KBM-7 (cell line): Measurements from ENCODE around the gene CLDN10.

Experiments used
- DNase-seq: peaks from one replicate; pipeline ENCODE4 v3.0.0-alpha.2; 2015
- in situ Hi-C: fragments of 300-500 bp; cut with MboI; formaldehyde crosslinking; loops from 2 replicates; pipeline ENCODE4 v1.14.3; 2020; ENCODE audit warnings: low sequenced_read_pairs, low pct_unique_long_range_greater_than_20kb, mixed read lengths

Gene CLDN10

DNA sequence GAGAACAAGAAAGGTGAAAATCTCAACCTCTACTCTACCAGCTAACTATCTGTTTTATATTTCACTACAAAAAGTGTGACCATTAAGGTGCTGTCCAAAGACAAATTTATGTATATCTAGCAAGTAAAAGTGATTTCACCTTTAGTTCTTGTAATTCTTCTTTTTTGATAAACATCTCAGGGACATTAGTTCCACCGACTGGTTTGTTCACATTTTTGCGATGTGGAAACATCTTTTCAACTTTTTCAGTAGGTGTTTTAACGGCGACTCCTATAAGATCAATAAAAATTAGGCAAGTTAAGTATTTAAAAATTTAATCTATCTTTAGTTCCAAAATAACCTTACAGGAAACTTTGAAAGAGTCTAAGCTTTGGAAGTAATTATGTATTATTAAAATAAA, 33.3 kb downstream of the CLDN10 start:
- no peak for DNase-seq
- in situ Hi-C loops: no loop called here

DNA sequence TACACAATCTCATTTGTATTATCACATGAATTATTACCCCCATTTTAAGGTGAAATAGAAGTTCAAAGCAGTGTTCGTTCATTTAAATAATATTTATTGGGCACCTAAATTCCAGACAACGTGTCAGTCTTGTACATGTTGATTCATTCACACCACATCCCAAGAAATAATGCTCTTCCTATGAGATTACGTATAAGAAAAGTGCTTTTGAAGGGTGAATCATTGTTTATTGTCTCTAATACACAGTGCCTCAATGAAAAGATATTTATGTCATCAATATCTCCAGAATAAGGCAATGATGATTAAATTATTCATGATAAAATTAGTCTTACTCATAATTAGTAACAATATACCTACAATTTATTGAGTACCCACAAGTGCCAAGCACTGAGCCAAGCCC, 35.6 kb downstream of the CLDN10 start:
- DNase-seq: no peak
- in situ Hi-C loops: no loop called here

GRCh38 chr13:95588721-95589120, 36.2 kb downstream of the CLDN10 start:
- DNase-seq: no peak

GRCh38 chr13:95593462-95593861, 40.9 kb downstream of the CLDN10 start:
- in situ Hi-C loops: no loop called here
- DNase-seq: no peak

More at GRCh38 chr13:95588721-95589120, 36.2 kb downstream of the CLDN10 start:
- in situ Hi-C loops: no loop called here

GRCh38 chr13:95596701-95597100, 44.2 kb downstream of the CLDN10 start:
- in situ Hi-C loops: no loop called here
- DNase-seq: no peak

- in situ Hi-C loops: no loop called here
- no peak for DNase-seq
Observed at GRCh38 chr13:95601216-95601615, 48.7 kb downstream of the CLDN10 start.

- in situ Hi-C loops: no loop called here
- DNase-seq: no peak
Observed at GRCh38 chr13:95601906-95602305, 49.4 kb downstream of the CLDN10 start.

DNA sequence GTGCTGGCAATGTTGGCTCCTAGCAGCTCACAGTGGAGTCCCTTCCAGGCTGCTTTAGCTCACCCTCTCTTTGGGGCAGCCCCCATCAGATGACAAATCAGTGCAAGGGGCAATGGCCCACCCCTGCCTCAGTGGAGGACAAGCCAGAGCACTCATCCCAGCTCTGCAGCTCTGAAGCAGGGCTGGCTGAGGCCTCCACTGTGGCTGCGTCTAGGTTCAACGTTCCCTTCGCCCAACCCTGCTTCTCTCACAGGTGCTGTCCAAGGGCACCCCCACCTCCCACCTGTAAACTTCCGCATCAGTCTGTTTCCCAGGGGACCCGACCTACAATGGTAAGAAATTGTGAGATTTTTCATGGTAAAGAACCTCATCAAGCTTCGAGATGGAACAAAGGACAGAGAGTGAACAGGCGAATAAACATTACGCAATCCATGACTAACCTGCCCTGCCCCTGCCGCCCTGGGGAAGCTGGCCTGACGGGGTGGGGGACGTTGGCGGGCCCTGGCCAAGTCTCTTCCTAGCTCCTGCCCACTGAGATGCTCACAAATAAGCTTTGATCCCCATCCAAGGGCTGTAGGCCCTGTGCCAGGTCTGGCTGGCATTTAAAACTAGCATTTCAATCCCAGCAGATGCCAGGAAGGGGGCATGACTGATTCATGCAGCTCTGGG, 51.5 kb downstream of the CLDN10 start:
- in situ Hi-C loops: no loop called here

DNA sequence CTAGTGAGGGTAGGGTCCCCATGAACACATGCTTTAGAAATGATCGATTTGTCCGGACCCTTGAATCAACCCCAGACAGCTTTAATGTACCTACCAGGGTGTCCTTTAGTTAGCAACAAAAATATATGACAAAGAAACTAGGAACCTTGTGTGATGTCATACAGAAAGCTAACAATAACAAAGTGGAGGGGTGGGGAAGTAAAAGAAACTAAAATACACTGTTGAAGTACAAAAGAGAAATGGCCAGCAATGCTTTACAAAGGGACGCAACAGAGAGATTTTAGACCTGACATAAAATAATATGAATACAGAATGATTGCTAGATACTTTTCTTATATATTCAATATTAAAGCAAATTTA, 52.0 kb downstream of the CLDN10 start:
- DNase-seq: no peak
- in situ Hi-C loops: no loop called here

More for the DNA sequence above, 51.5 kb downstream of the CLDN10 start:
- DNase-seq: no peak

DNA sequence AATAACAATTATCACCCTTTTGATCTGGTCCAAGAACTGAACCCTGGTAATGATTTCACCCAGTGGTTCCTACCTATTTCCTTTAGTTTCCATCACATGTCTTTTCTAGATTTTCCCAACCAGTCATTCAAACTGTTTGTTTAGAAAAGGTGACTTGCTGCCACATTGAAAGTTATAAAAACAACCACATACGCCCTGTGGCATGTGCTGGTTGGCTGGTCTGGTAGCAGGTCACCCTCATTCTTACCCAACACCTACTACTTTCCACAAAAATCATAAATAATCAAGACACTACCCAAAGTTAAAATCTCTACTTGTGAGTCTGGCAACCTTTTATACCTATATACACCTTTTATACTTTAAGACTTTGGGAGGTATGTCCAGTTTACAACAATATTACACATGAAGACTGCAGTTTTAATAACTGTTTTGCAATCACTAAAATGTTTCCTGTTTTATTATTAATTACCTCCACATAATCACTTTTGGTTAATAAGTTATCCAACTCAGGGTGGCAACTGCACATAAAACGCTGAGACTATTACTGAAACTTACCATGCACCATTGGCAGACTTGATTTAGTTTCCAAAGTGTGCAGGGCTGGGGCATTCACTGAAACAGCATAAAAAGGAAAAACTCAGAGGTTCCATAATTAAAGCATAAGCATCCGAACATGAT, 53.1 kb downstream of the CLDN10 start:
- DNase-seq: no peak
- in situ Hi-C loops: no loop called here

DNA sequence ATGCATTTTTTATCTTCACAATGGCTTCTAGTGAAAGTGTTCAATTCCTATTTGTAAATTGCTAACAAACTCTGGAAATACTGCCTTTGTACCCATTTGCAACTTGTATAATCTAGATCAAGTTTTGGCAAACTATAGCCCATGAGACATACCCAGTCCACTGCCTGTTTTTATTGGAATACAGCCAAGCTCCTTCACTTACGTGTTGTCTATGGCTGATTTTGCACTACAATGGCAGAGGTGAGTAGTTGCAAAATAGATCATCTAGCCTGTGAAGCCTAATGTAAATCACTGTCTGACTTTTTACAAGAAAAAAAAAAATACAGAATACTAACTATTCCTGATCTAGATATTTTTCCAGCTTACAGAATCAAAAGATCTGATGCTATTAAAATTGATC, 54.8 kb downstream of the CLDN10 start:
- in situ Hi-C loops: no loop called here
- no peak for DNase-seq

GRCh38 chr13:95608640-95609323, 56.3 kb downstream of the CLDN10 start:
- DNase-seq: no peak
- in situ Hi-C loops: no loop called here

DNA sequence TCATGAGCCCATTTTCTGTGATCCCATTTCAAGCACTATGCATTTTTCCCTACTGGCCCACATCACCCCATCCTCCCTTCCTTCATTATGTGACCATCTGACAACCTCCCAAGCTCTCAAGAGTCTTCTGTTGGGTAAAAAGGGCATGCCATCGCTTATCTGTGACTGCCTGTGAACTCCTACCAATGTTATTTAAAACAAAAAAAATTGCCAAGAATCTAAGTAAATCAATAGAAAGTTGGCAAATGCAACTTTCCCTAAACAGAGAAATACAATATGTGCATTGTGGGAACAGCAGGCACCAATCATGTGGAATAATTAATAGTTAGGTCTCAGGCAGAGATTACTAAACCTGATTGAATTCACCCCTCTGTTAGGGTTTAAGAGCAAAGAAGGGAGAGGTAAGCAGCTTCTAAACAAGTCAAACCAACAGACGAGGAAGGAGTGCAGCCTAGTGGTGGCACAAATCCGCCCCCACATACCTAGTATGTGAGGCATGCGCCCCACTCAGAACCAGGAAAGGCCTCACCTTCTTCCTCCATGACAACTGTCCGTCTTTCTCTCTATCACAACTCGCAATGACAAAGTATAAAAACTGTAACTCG, 62.2 kb downstream of the CLDN10 start:
- no peak for DNase-seq
- in situ Hi-C loops: no loop called here

GRCh38 chr13:95615539-95615938, 63.0 kb downstream of the CLDN10 start:
- DNase-seq: no peak
- in situ Hi-C loops: no loop called here

GRCh38 chr13:95620030-95620824, 67.7 kb downstream of the CLDN10 start:
- in situ Hi-C loops: no loop called here

DNA sequence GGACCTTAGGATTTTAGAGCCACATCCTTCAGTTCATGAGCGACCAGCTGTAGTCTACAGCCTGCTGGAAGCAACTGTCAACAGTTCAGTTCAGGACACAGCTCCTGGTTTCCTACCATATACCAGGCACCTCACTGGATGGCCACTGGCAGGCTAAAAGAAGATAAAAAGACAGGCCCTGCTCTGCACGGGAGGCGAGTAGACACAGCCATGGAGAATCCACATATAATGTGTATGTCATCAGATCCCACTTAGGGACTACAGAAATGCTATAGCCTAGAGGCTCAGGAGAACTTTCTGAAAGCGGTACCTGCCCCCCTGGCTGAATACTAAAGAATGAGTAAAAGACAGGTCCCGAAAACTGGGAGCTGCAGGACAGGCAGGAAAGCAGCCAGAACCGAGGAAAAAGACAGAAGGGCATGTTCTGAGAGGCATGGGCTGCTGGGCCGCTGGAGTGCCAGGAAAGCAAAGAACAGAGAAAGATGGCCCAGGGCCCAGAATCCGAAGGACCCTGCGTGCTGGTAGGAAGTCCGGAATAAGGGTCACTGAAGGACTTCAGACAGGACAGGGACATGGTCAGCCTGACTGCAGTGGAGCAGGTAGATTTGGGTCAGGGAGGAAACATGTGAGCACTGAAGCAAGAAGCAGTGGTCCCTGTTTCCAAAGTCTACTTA, 68.4 kb downstream of the CLDN10 start:
- no peak for DNase-seq
- in situ Hi-C loops: no loop called here

More at GRCh38 chr13:95620030-95620824, 67.7 kb downstream of the CLDN10 start:
- DNase-seq: peak; percentile 63

DNA sequence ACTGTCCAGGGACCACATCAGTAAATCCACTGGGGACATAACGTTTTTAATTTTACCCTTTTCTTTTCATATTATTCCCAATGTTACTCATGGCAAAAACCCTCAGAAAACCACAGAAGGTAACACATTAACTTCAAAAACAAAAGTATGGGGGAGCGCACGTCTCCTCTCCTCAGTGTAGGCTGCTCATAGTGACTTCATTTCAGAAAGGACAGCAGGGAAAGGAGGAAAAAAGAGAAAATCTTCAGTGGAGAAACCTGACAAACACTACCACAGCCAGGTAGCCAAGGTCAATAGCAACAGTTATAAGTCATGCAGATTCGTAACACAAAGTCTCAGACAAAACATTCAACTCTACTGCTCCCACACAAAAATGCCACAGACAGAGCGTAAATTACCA, 70.6 kb downstream of the CLDN10 start:
- in situ Hi-C loops: no loop called here
- no peak for DNase-seq

DNA sequence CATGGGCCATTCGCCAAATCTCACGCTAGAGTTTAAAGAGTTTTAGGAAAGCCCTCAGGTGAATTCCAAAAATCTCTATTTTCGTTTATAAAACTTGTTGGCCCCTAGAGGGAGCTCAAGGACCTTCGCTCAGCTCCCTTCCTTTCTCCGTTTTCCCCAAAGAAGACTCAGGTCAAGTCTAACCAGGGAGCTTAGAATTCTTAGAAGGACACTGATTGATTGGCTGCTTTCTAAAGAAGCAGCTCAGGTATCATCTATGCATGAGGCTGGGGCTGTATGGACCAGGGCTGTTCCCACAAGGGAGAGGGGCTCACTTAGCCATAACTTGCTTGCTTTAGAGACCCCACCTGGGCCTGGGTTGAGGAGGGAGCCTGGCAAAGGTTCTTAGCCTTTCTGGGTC, 71.5 kb downstream of the CLDN10 start:
- DNase-seq: peak; percentile 55
- in situ Hi-C loops: no loop called here

DNA sequence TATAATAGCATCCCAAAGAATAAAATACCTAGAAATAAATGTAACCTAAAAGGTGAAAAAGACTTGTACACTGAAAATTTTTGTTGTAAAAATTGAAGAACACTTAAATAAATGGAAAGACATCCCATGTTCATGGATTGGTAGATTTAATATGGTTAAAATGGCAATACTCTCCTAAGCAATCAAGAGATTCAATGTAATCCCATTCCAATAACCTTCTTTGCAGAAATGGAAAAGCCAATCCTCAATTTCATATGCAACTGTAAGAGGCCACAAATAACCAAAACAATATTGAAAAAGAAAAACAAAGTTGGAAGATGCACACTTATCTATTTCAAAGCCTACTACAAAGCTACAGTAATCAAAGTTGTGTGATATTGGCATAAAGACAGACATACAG, 74.2 kb downstream of the CLDN10 start:
- DNase-seq: no peak
- in situ Hi-C loops: no loop called here
